RKO (cell line): Measurements from ENCODE around the gene MSL1.

Experiments used
- DNase-seq: peaks from one replicate; pipeline ENCODE4 v3.0.0-alpha.2; 2016; ENCODE audit warnings: low spot score

The MSL1 gene

GRCh38 chr17:40091691-40092397, 29.9 kb upstream of the MSL1 start:
- no peak for DNase-seq

GRCh38 chr17:40092581-40092980, 29.2 kb upstream of the MSL1 start:
- DNase-seq, result no peak

- no peak for DNase-seq
Measured at GRCh38 chr17:40093005-40093579, 28.7 kb upstream of the MSL1 start.

- no peak for DNase-seq
Measured at GRCh38 chr17:40093580-40094201, 28.1 kb upstream of the MSL1 start.

GRCh38 chr17:40094874-40095273, 26.9 kb upstream of the MSL1 start:
- DNase-seq, result no peak

GRCh38 chr17:40095351-40095943, 26.3 kb upstream of the MSL1 start:
- DNase-seq, result no peak

GRCh38 chr17:40095944-40096791, 25.6 kb upstream of the MSL1 start:
- no peak for DNase-seq

- no peak for DNase-seq
Measured at GRCh38 chr17:40097087-40097486, 24.7 kb upstream of the MSL1 start.

- peak; percentile 76 for DNase-seq
Measured at GRCh38 chr17:40097931-40098845, 23.6 kb upstream of the MSL1 start.

GRCh38 chr17:40098846-40099618, 22.7 kb upstream of the MSL1 start:
- peak; percentile 98 for DNase-seq

GRCh38 chr17:40099619-40100418, 22.0 kb upstream of the MSL1 start:
- DNase-seq, result no peak

- DNase-seq, result no peak
Measured at GRCh38 chr17:40100419-40100668, 21.4 kb upstream of the MSL1 start, which contains the start of gene NR1D1. TSS of gene NR1D1 (minus strand) at chr17:40100589. CDS start at chr17:40100094, 495 bp downstream.

- peak; percentile 100 for DNase-seq
Measured at GRCh38 chr17:40100669-40101366, 21.0 kb upstream of the MSL1 start.

GRCh38 chr17:40101367-40102210, 20.2 kb upstream of the MSL1 start:
- DNase-seq, result no peak

- DNase-seq, result no peak
Measured at GRCh38 chr17:40103071-40103661, 18.6 kb upstream of the MSL1 start.

GRCh38 chr17:40103688-40104087, 18.1 kb upstream of the MSL1 start:
- no peak for DNase-seq

GRCh38 chr17:40104594-40105486, 16.9 kb upstream of the MSL1 start:
- DNase-seq, result no peak
